Panc1 (cell line): Measurements from ENCODE around the gene TMOD1.

Experiments used
- POLR2AphosphoS5 ChIP-seq: IDR thresholded peaks from 2 replicates; pipeline ENCODE4 v1.6.1; 2012; ENCODE audit warnings: mild to moderate bottlenecking, low read depth, low read length, moderate library complexity
- TF ChIP-seq, protein P1 (sequence below): fragments of 450-650 bp; IDR thresholded peaks from 2 replicates; pipeline ENCODE4 v1.5.1; 2017; ENCODE audit warnings: mild to moderate bottlenecking

DNA sequence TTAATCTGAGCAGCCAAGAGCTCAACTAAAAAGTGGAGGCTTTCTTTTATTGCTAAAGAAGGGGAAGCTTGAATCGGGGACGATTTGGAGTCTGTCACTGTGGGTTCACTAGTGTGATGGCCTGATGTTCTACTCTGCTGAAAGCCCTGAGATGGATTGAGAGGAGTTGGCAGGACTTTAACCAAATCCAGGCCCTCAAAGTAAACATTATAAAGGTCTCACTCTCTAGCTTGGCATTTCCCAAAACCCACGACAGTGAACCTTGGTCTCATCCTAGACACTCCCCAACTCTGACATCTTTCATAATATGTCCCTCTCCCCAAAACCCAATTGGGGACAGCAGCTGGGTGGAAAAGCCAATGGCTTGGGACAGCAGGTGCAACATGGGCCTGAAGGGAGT is 32.7 kb downstream of the TMOD1 start:
- TF ChIP-seq, protein P1, sequence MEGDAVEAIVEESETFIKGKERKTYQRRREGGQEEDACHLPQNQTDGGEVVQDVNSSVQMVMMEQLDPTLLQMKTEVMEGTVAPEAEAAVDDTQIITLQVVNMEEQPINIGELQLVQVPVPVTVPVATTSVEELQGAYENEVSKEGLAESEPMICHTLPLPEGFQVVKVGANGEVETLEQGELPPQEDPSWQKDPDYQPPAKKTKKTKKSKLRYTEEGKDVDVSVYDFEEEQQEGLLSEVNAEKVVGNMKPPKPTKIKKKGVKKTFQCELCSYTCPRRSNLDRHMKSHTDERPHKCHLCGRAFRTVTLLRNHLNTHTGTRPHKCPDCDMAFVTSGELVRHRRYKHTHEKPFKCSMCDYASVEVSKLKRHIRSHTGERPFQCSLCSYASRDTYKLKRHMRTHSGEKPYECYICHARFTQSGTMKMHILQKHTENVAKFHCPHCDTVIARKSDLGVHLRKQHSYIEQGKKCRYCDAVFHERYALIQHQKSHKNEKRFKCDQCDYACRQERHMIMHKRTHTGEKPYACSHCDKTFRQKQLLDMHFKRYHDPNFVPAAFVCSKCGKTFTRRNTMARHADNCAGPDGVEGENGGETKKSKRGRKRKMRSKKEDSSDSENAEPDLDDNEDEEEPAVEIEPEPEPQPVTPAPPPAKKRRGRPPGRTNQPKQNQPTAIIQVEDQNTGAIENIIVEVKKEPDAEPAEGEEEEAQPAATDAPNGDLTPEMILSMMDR: no peak
- TF ChIP-seq POLR2AphosphoS5: no peak
